NCI-H2107 treated with DMSO at 0.1 percent for 48 hours (cell line): ENCODE data around the gene PLIN5.

Experiments
- DNase-seq: peaks from one replicate; lab custom pipeline; 2025; ENCODE audit not compliant: unreplicated experiment; lab: John Stamatoyannopoulos, UW

PLIN5 gene

GRCh38 chr19:4534836-4535658 is at the start of gene PLIN5:
Gene PLIN5, minus strand, starts transcription at chr19:4535224. Its CDS starts 1,150 bp downstream, at chr19:4534074.
- peak; percentile 21 for DNase-seq

GRCh38 chr19:4583961-4584669 is 49.1 kb upstream of the PLIN5 start:
- DNase-seq = no peak

GRCh38 chr19:4582980-4583842 is 48.2 kb upstream of the PLIN5 start:
- DNase-seq = no peak

- DNase-seq = no peak
Measured at GRCh38 chr19:4581666-4582553, 46.9 kb upstream of the PLIN5 start.

- no peak for DNase-seq
Measured at GRCh38 chr19:4580961-4581665, 46.1 kb upstream of the PLIN5 start.

- no peak for DNase-seq
Measured at GRCh38 chr19:4580021-4580901, 45.2 kb upstream of the PLIN5 start.

GRCh38 chr19:4579389-4579788 is 44.4 kb upstream of the PLIN5 start:
- DNase-seq = no peak

GRCh38 chr19:4578552-4579248 is 43.7 kb upstream of the PLIN5 start:
- no peak for DNase-seq

GRCh38 chr19:4577020-4577782 is 42.2 kb upstream of the PLIN5 start:
- no peak for DNase-seq

- DNase-seq = no peak
Measured at GRCh38 chr19:4576016-4576933, 41.3 kb upstream of the PLIN5 start.

- DNase-seq = no peak
Measured at GRCh38 chr19:4575267-4576015, 40.4 kb upstream of the PLIN5 start.

GRCh38 chr19:4573682-4574081 is 38.7 kb upstream of the PLIN5 start:
- DNase-seq = no peak

- DNase-seq = no peak
Measured at GRCh38 chr19:4571305-4571917, 36.4 kb upstream of the PLIN5 start.

- no peak for DNase-seq
Measured at GRCh38 chr19:4570916-4571304, 35.9 kb upstream of the PLIN5 start.

- DNase-seq = no peak
Measured at GRCh38 chr19:4570402-4570801, 35.4 kb upstream of the PLIN5 start.
